GM12878 (cell line): ENCODE results near the gene ZNF708. TPM values are rescaled to one million over a fixed set of nuclear protein-coding genes. Genes with fewer than 3 reads are reported as not detected.

Experiments used
- ATAC-seq: fragments of 200-7000 bp; cut with Tn5 transposase; 3 replicates; pipeline ENCODE4 v1.9.1; 2020; ENCODE audit warnings: mild to moderate bottlenecking, moderate library complexity
- BruUV-seq: library from RNA; stranded (reverse); fragments of 400-500 nt; replicated peaks from 2 replicates; lab custom pipeline; 2021; lab: Mats Ljungman, UMichigan
- CTCF ChIA-PET: fragments of 300-600 bp; sonication (Branson Sonifier 250); formaldehyde crosslinking; extraction: SDS; loops from one replicate; lab custom pipeline; 2021; ENCODE audit warnings: inconsistent platforms; lab: Yijun Ruan, JAX
- POLR2A ChIA-PET: fragments of 350-600 bp; formaldehyde crosslinking; extraction: SDS; loops from one replicate; lab custom pipeline; 2021; ENCODE audit warnings: inconsistent platforms; lab: Charles Lee
- RAD21 ChIA-PET: fragments of 300-600 bp; sonication (Branson Sonifier 250); formaldehyde crosslinking; loops from one replicate; lab custom pipeline; 2023; ENCODE audit warnings: antibody characterized with exemption; ENCODE audit not compliant: unreplicated experiment; lab: Charles Lee
- SMC1A ChIA-PET: fragments of 300-600 bp; sonication (Branson Sonifier 250); formaldehyde crosslinking; loops from one replicate; lab custom pipeline; 2023; ENCODE audit not compliant: unreplicated experiment, uncharacterized antibody; lab: Charles Lee
- DNase-seq: peaks from one replicate; pipeline ENCODE4 v3.0.0-alpha.2; 2011; ENCODE audit warnings: low read depth, low spot score
- FAIRE-seq: peaks from 3 replicates; lab custom pipeline; 2011; peaks lifted over from hg19 to GRCh38; lab: Jason Lieb, UNC
- H2AFZ ChIP-seq: 2 replicates; pipeline ENCODE4 v1.6.0; 2011; ENCODE audit warnings: low read depth, low read length, control low read depth; ENCODE audit not compliant: control insufficient read depth
- H3K27ac ChIP-seq: 2 replicates; pipeline ENCODE4 v1.5.1; 2011; ENCODE audit warnings: control low read depth; ENCODE audit not compliant: control insufficient read depth, insufficient read depth
- H3K27me3 ChIP-seq, 2 experiments: replicated peaks in 1 of 2; 2 replicates each; pipeline versions ENCODE4 v1.6.0 to v1.6.1; 2011; ENCODE audit warnings: low read length in 1 of 2; ENCODE audit not compliant: control insufficient read depth in 2 of 2, insufficient read depth in 2 of 2
- H3K36me3 ChIP-seq, 2 experiments: 2 replicates each; pipeline ENCODE4 v1.5.1; 2011; ENCODE audit warnings: low read length in 1 of 2; ENCODE audit not compliant: control insufficient read depth in 2 of 2, insufficient read depth in 2 of 2
- H3K4me1 ChIP-seq: 2 replicates; pipeline ENCODE4 v1.6.1; 2011; ENCODE audit warnings: mild to moderate bottlenecking, low read length, moderate library complexity, mixed read lengths; ENCODE audit not compliant: control insufficient read depth, insufficient read depth
- H3K4me2 ChIP-seq: 2 replicates; pipeline ENCODE4 v1.6.0; 2011; ENCODE audit warnings: control low read depth; ENCODE audit not compliant: control insufficient read depth, insufficient read depth
- H3K4me3 ChIP-seq: fragments of 200-600 bp; sonication (generic); 2 replicates; pipeline ENCODE4 v1.5.1; 2016
- H3K79me2 ChIP-seq: 2 replicates; pipeline ENCODE4 v1.6.0; 2011; ENCODE audit warnings: low read length; ENCODE audit not compliant: control insufficient read depth, insufficient read depth
- H3K9ac ChIP-seq: 2 replicates; pipeline ENCODE4 v1.8.0; 2011; ENCODE audit warnings: low read length, control low read depth, mixed read lengths; ENCODE audit not compliant: control insufficient read depth, insufficient read depth
- H3K9me3 ChIP-seq: replicated peaks from 3 replicates; pipeline ENCODE4 v1.5.1; 2011; ENCODE audit warnings: mild to moderate bottlenecking, low read length; ENCODE audit not compliant: control insufficient read depth, insufficient read depth
- H4K20me1 ChIP-seq: 2 replicates; pipeline ENCODE4 v1.6.0; 2011; ENCODE audit not compliant: control insufficient read depth, insufficient read depth
- BACH1 ChIP-seq: fragments of 450-650 bp; IDR thresholded peaks from 2 replicates; pipeline ENCODE4 v1.6.1; 2017; ENCODE audit warnings: mild to moderate bottlenecking, borderline replicate concordance
- CBX5 ChIP-seq: sonication (generic); IDR thresholded peaks from 2 replicates; pipeline ENCODE4 v1.6.1; 2016; ENCODE audit warnings: low read depth, moderate library complexity, mild to moderate bottlenecking, inconsistent platforms
- CEBPZ ChIP-seq: fragments of 150-350 bp; IDR thresholded peaks from 2 replicates; pipeline ENCODE4 v1.6.1; 2016; ENCODE audit warnings: low read depth, low read length
- E2F4 ChIP-seq: IDR thresholded peaks from 2 replicates; pipeline ENCODE4 v1.6.1; 2012; ENCODE audit warnings: low read depth, low read length, improper control_type of control experiment
- ETV6 ChIP-seq, 2 experiments: fragments of 450-650 bp in 1 of 2; IDR thresholded peaks in 1 of 2; conservative IDR thresholded peaks in 1 of 2; 2 replicates each; pipeline ENCODE4 v1.6.1; 2014; ENCODE audit warnings: antibody characterized with exemption in 1 of 2, borderline replicate concordance in 1 of 2, low read depth in 1 of 2, mild to moderate bottlenecking in 1 of 2, moderate library complexity in 1 of 2
- HDAC6 ChIP-seq: fragments of 200-600 bp; sonication (generic); IDR thresholded peaks from one replicate; pipeline ENCODE4 v1.8.0; 2017; ENCODE audit warnings: antibody characterized with exemption; ENCODE audit not compliant: unreplicated experiment
- WGBS: methylation state at CpG from one replicate; pipeline ENCODE4 v1.1.6; 2016; ENCODE audit warnings: low lambda C conversion rate; ENCODE audit not compliant: insufficient replicate concordance, insufficient coverage; ENCODE audit errors: missing lambda C conversion rate; 5-methylcytosine and 5-hydroxymethylcytosine counted together
- in situ Hi-C: fragments of 300-500 bp; cut with MboI; formaldehyde crosslinking; loops from 9 replicates; pipeline ENCODE4 v1.14.3; 2018; ENCODE audit warnings: mixed read lengths
- intact Hi-C: fragments of 100-400 bp; cut with micrococcal nuclease; formaldehyde crosslinking; loops from one replicate; pipeline ENCODE4 v1.14.2; 2022; ENCODE audit not compliant: unreplicated experiment
- polyA plus RNA-seq, 11 experiments: library from polyadenylated mRNA; depleted of rRNA in 4 of 11; unstranded in 6 of 11; stranded (reverse) in 5 of 11; fragments of >200 nt; fragmentation: Nextera tagmentation in 4 of 11; fragmentation: Illumina TruSeq in 1 of 11; extraction: Ambion mirVana in 4 of 11; extraction: Trizol in 1 of 11; gene quantifications; 1 replicate in 1 of 11; 2 replicates in 10 of 11; pipeline versions ENCODE4 v1.2.1 to v1.2.3, GENCODE V29; 2011 to 2016; ENCODE audit warnings: inconsistent platforms in 2 of 11, missing spikeins in 2 of 11, low read depth in 1 of 11
- total RNA-seq, 4 experiments: library from RNA; depleted of rRNA in 3 of 4; stranded (reverse); fragments of >200 nt in 3 of 4; fragmentation: Illumina TruSeq in 1 of 4; extraction: Trizol in 1 of 4; gene quantifications; 2 replicates each; pipeline versions ENCODE4 v1.2.1 to v1.2.3, GENCODE V29; 2013 to 2021

The ZNF708 gene
- total and polyA plus RNA-seq, 10 of the 15 experiments (the other 5 are each of a cell fraction or from before 2014, with no cell fraction given), result 2.7 to 15.9 (median 8.4) TPM

- Histone ChIP-seq H3K4me1 (no peaks in the 10 kb centered on the region), H3K4me3 (no peak overlapping the region), H3K9ac (no peak overlapping the region), H3K9me3 (no peaks in the 10 kb centered on the region; the same call in 2 of the 3 replicates), H3K4me2 (no peak overlapping the region), H3K27me3 (no peaks in the 10 kb centered on the region), H3K27ac (no peak overlapping the region), H3K79me2 (no peaks in the 10 kb centered on the region), H2AFZ (no peak overlapping the region), H4K20me1 (no peaks in the 10 kb centered on the region), H3K36me3 (no peaks in the 10 kb centered on the region)
- no TSS peak for BruUV-seq
- ATAC-seq (no peak), DNase-seq (no peak), FAIRE-seq (no peak)
- ChIA-PET POLR2A (no interaction called here), SMC1A (no interaction called here), RAD21 (no interaction called here), CTCF (no interaction called here)
- intact Hi-C loops (no loop called here), in situ Hi-C loops (no loop called here)
- TF ChIP-seq E2F4 (no peak), HDAC6 (no peak), CBX5 (peak; percentile 84; the same call in 1 of the 2 replicates), CEBPZ (no peak), ETV6 (conservative IDR thresholded peaks at IDR 0.05 in 1 of 2, IDR thresholded peaks at IDR 0.05 in 1 of 2; ENCODE audit: borderline replicate concordance in 1 of 2, low read depth in 1 of 2) (no peak), BACH1 (no peak)
- WGBS, result 50% methylated on average over 2 of the region's 2 CpGs
Observed at GRCh38 chr19:21335721-21336120, 6.5 kb upstream of the ZNF708 start.
